Testis (tissue), 2 donors: ENCODE results near the gene SLC17A2.

ENCODE experiments used
- POLR2A ChIP-seq: fragments of 450-650 bp; IDR thresholded peaks from one replicate; pipeline ENCODE4 v1.6.1; 2017; ENCODE audit warnings: antibody characterized with exemption, mild to moderate bottlenecking, moderate library complexity
- TF ChIP-seq, protein P1 (sequence below), 3 experiments: fragments of 450-650 bp in 2 of 3; fragments of 200-600 bp in 1 of 3; sonication (generic) in 1 of 3; IDR thresholded peaks; one replicate each; pipeline ENCODE4 v1.5.1; 2016 to 2019; ENCODE audit warnings: antibody characterized with exemption in 3 of 3, mild to moderate bottlenecking in 2 of 3, moderate library complexity in 1 of 3

DNA sequence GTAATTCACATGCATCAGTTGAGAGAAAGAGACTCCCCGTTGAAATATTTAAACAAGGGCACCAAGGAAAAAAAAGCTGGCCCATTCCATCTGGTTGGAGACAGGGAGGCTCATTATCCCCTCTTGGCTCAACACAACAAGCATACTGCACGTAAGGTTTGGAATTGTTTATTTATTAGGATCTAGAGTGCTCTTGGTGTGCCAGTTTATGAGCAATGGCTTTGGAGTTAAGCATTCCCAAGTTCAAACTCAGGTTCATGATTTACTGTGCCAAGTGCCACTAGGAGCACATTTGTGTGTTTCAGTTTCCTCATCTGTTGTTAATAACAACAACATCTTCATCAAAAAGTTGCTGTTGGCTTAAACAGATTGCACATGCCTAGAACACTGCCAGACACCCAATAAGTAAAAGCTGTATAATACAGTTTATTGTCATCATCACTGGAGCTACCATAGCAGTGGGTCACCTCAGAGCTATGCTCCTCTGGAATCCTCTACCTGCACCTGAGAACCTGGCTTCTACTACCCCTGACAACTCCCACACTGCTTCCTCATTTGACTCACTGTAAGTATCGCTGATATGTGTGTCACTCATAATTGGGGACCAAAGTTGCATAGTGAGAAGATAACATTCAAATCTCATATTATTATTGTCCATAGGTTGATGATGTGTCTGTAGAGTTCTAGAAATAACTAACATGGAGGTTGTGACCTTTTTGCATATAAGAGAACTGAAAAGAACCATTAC is 61.9 kb downstream of the SLC17A2 start:
- TF ChIP-seq, protein P1, sequence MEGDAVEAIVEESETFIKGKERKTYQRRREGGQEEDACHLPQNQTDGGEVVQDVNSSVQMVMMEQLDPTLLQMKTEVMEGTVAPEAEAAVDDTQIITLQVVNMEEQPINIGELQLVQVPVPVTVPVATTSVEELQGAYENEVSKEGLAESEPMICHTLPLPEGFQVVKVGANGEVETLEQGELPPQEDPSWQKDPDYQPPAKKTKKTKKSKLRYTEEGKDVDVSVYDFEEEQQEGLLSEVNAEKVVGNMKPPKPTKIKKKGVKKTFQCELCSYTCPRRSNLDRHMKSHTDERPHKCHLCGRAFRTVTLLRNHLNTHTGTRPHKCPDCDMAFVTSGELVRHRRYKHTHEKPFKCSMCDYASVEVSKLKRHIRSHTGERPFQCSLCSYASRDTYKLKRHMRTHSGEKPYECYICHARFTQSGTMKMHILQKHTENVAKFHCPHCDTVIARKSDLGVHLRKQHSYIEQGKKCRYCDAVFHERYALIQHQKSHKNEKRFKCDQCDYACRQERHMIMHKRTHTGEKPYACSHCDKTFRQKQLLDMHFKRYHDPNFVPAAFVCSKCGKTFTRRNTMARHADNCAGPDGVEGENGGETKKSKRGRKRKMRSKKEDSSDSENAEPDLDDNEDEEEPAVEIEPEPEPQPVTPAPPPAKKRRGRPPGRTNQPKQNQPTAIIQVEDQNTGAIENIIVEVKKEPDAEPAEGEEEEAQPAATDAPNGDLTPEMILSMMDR (IDR thresholded peaks at IDR 0.05): no peak
- no peak for TF ChIP-seq POLR2A
